VCaP (cell line): ENCODE data around the gene KMT2A.
"Not testable (repeated sequence)": the region's sequence is repeated elsewhere in the genome, so short reads cannot be mapped to it uniquely, and the experiment has no call there.

Source experiments
- H3K27ac ChIP-seq: fragments of 450-650 bp; 2 replicates; pipeline ENCODE4 v1.5.1; 2017
- TF ChIP-seq, protein P1 (sequence below): fragments of 450-650 bp; conservative IDR thresholded peaks from 2 replicates; pipeline ENCODE4 v1.5.1; 2017; ENCODE audit warnings: mild to moderate bottlenecking, moderate library complexity

The KMT2A gene

GRCh38 chr11:118443590-118444218, 7.4 kb downstream of the KMT2A start:
- H3K27ac ChIP-seq = 0 out of 2 replicates have a peak overlapping the region, but pooled peaks have one; percentile 0
- TF ChIP-seq, protein P1, sequence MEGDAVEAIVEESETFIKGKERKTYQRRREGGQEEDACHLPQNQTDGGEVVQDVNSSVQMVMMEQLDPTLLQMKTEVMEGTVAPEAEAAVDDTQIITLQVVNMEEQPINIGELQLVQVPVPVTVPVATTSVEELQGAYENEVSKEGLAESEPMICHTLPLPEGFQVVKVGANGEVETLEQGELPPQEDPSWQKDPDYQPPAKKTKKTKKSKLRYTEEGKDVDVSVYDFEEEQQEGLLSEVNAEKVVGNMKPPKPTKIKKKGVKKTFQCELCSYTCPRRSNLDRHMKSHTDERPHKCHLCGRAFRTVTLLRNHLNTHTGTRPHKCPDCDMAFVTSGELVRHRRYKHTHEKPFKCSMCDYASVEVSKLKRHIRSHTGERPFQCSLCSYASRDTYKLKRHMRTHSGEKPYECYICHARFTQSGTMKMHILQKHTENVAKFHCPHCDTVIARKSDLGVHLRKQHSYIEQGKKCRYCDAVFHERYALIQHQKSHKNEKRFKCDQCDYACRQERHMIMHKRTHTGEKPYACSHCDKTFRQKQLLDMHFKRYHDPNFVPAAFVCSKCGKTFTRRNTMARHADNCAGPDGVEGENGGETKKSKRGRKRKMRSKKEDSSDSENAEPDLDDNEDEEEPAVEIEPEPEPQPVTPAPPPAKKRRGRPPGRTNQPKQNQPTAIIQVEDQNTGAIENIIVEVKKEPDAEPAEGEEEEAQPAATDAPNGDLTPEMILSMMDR = no peak

GRCh38 chr11:118447423-118447822, 11.1 kb downstream of the KMT2A start:
- TF ChIP-seq, protein P1 = no peak
- no peak overlapping the region for H3K27ac ChIP-seq

DNA sequence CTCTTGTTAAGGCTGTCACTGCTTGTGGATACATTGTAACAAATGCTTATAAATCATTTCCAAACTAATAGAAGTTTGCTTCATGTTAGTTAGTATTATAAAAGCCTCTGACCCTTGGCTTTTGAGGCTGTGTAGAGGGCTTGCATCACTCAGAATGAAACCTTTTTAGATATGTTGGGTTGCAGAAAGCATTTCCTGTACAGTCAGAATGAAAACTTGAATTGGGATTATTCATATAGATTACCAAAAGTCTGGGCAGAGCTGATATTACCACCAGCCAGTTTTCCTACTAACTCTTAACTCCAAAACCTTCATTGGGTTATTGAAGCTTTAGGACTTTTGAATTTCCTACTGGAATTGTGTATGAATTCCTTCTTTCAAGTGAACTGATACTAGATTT, 12.0 kb downstream of the KMT2A start:
- TF ChIP-seq, protein P1 = no peak

DNA sequence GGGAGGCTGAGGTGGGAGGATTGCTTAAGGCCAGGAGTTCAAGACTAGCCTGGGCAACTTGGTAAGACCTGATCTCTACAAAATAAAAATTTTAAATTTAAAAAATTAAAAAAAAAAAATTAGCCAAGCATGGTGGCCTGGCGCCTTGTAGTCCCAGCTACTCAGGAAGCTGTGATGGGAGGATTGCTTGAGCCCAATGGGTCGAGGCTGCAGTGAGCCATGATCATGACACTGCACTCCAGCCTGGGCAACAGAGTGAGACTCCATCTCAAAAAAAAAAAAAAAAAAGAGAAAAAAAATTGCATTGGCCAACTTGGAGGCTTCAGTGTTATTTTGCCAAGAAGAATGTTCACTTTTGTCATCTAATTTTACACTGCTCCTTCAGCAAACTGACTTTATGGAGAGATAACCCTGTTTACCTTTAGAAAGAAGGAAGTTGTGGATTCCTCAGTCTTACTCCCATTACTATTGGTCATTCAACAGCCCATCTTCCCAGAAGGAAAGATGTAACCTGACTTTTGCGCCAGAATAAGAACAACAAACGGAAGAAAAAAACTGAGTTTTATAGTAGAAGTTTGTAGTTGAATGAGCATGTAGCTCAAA, 13.1 kb downstream of the KMT2A start:
- H3K27ac ChIP-seq = peak overlapping the region; percentile 51
- TF ChIP-seq, protein P1 = no peak

More for the DNA sequence above, 12.0 kb downstream of the KMT2A start:
- no peak overlapping the region for H3K27ac ChIP-seq

DNA sequence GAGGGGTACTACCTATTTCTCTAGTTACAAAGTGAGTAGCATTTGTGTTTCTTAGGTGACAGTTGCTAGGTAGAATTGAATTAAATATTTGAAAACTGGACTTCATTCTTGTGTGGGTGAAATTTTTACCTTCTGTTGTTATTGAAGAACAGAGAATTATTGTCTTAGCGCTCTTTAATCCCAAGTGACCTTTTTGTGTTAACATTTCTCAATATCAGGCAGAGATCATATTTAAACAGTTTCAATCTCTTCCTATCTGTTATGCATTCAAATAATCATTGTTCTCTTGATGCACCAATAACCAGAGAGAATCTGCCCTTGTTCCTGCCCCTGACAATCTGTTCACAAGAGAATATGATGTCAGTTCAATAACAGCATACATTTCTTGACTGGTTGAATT, 14.2 kb downstream of the KMT2A start:
- TF ChIP-seq, protein P1 = no peak
- H3K27ac ChIP-seq = peak overlapping the region; percentile 51

DNA sequence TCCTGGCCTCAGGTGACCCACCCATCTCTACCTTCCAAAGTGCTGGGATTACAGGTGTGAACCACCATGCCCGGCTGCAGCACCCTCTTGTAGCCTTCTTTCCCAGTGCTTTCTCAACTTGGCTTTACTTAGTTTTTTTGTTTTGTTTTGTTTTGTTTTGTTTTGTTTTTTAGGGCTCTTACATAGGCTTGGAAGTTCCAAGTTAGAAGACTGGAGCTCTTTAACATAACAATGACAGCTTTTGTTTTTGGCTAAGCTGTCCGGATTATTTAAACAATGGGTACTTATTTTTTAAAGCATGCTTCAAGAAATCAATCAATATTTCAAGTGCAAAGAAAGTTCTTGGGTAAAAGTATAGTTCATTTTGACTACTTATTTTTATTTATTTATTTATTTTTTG, 25.9 kb downstream of the KMT2A start:
- H3K27ac ChIP-seq = no peak overlapping the region
- TF ChIP-seq, protein P1 = no peak

- H3K27ac ChIP-seq = not testable (repeated sequence)
Measured at GRCh38 chr11:118468968-118469367, 32.7 kb downstream of the KMT2A start.

DNA sequence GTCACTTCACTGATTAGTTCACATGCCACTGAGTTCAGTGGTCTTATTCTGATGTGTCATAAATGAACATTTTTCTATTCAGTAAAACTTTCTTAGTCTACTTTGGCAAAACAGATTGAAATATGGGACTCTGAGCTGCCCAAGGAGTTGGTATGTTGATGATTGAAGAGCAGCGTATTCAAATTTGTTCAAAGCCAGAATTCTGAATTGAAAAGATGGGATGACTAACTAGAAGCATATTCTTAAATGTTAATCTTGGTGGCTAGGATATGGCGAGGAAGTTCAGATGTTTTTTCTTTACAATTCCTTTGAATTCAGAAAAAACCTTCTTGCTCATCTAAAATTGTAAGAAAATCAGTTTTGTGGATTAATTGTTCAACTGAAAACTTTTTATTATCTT, 34.7 kb downstream of the KMT2A start:
- H3K27ac ChIP-seq = no peak overlapping the region
- TF ChIP-seq, protein P1 = no peak
